H7 (cell line): ENCODE results near the gene RPS27L. TPM values are rescaled to one million over a fixed set of nuclear protein-coding genes. Genes with fewer than 3 reads are reported as not detected.

Source experiments
- DNase-seq: peaks from one replicate; pipeline ENCODE4 v3.0.0; 2012
- H3K27me3 ChIP-seq: 2 replicates; pipeline ENCODE4 v1.6.0; 2011; ENCODE audit warnings: mild to moderate bottlenecking, low read length; ENCODE audit not compliant: control insufficient read depth, insufficient read depth
- H3K36me3 ChIP-seq: replicated peaks from 2 replicates; pipeline ENCODE4 v1.5.1; 2011; ENCODE audit warnings: low read length; ENCODE audit not compliant: control insufficient read depth, insufficient read depth
- H3K4me3 ChIP-seq: 2 replicates; pipeline ENCODE4 v1.5.1; 2011; ENCODE audit warnings: low read depth, mild to moderate bottlenecking, control low read depth, low read length, moderate library complexity; ENCODE audit not compliant: insufficient read depth
- total RNA-seq: library from RNA; depleted of rRNA; stranded (reverse); fragments of >200 nt; shearing (Covaris generic); gene quantifications from 2 replicates; pipeline ENCODE4 v1.2.3, GENCODE V29; 2014

The RPS27L gene
- total RNA-seq, 1 experiment from 2014 or later = 26.9 TPM

- Histone ChIP-seq H3K27me3 (no peaks in the 10 kb centered on the region), H3K36me3 (no peaks in the 10 kb centered on the region), H3K4me3 (no peak overlapping the region)
- DNase-seq = no peak
Measured at GRCh38 chr15:63190769-63191649, 33.7 kb upstream of the RPS27L start.

GRCh38 chr15:63189941-63190768 is 32.9 kb upstream of the RPS27L start:
- H3K36me3 ChIP-seq = no peaks in the 10 kb centered on the region
- peak overlapping the region; percentile 72 for H3K4me3 ChIP-seq
- H3K27me3 ChIP-seq = no peaks in the 10 kb centered on the region
- DNase-seq = peak; percentile 44

DNA sequence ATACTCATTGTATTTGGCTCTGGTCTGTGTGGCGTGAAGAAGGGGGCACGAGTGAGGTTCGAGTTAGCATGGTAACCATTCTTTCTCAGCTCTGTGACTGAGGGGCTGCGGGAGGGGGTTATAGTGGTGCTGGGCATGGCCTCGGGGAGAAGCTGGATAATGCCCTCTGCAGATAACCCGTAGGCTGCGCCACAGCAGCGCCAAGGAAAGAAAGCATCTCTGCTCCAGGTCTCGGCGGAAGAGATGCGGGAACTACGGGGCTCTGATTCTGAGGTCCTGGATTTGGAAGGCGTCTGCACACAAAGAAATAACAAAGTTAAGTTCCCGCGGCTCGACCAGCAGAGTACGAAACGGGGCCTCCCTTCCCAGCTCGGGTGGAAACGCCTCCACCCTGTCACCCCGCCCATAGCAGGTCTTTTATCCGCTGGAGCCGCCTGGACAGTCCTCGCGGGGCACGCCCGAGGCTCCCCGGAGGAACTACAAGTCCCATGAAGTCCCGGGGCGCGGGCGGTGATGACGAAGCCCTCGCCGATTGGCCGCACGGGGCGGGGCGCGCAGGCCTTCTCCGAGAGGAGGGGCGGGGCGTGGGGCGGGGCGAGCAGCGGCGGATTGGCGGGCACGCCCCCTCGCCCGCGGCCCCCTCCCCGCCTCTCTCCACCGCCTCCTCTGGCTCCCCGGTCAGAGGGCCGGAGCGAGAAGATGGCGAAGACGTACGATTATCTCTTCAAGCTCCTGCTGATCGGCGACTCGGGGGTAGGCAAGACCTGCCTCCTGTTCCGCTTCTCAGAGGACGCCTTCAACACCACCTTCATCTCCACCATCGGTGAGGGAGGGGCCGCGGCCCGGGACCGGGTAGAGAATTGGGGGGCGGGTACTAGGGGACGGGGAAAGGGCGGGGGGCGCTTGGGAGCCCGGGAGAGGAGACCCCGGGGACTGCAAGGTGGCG is 31.9 kb upstream of the RPS27L start, which contains the start of gene RAB8B:
TSS of gene RAB8B (plus strand) at position 681 of the 946 bp plus-strand sequence. CDS start at position 700, 19 bp downstream.
- DNase-seq = peak; percentile 98
- H3K4me3 ChIP-seq = peak within 1 kb of the TSS; percentile 72
- H3K27me3 ChIP-seq = no peaks in the 10 kb centered on the region
- no peaks in the 10 kb centered on the region for H3K36me3 ChIP-seq

- Histone ChIP-seq H3K27me3 (no peaks in the 10 kb centered on the region), H3K4me3 (peak overlapping the region; percentile 60), H3K36me3 (no peaks in the 10 kb centered on the region)
- peak; percentile 39 for DNase-seq
Measured at GRCh38 chr15:63188247-63188925, 31.1 kb upstream of the RPS27L start.

DNA sequence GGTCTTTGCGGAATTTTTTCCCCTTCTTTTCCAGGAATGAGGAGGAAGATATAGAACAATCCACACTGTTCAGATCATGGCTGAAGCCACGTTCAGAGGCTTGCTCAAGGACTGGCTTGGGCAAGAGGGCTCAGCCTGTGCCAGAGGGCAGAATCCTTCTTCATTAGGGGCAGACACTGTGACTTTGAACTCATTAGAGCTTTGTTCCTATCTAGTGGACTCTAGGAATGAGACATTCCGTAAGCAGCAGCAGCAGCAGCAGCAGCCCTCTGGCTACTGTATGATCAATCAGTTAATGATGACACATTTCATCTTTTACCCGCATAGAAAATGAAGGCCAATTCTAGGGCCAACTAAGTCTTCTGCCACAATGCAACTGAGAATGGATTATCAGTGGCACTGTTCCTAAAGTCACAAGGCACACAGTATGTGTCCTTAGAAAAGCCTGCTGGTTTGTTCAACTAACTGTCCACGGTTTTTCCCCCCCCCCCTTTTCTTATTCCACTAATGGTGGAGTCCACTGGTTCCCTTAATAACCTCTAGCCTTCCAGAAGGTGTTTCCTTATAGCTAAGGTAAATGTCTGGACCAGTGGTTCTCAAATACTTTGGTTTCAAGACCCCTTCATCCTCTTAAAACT is 30.4 kb upstream of the RPS27L start:
- Histone ChIP-seq H3K27me3 (no peaks in the 10 kb centered on the region), H3K36me3 (no peaks in the 10 kb centered on the region), H3K4me3 (no peak overlapping the region)
- DNase-seq = no peak

- no peak for DNase-seq
- no peaks in the 10 kb centered on the region for H3K27me3 ChIP-seq
- no peaks in the 10 kb centered on the region for H3K36me3 ChIP-seq
- no peak overlapping the region for H3K4me3 ChIP-seq
Measured at GRCh38 chr15:63186065-63186464, 28.8 kb upstream of the RPS27L start.

DNA sequence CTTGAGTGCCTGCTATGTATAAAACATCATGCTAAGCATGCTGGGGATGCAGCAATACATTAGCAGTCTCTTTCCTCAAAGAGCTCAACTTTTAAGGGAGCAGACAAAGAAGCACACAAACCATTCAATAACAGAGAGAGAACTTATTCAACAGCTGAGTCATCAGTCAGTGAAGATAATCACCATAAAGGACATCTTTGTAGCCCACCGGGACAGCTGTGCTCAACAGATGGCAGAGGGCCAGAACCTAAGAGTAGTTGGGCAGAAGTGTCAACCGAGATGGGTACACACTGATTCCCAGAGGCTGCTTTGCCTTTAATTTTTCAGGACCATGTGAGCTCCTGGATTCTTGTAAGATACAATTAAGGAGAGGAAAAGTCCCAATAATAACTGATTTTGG is 27.9 kb upstream of the RPS27L start:
- no peaks in the 10 kb centered on the region for H3K27me3 ChIP-seq
- no peak for DNase-seq
- no peak overlapping the region for H3K4me3 ChIP-seq
- H3K36me3 ChIP-seq = no peaks in the 10 kb centered on the region

DNA sequence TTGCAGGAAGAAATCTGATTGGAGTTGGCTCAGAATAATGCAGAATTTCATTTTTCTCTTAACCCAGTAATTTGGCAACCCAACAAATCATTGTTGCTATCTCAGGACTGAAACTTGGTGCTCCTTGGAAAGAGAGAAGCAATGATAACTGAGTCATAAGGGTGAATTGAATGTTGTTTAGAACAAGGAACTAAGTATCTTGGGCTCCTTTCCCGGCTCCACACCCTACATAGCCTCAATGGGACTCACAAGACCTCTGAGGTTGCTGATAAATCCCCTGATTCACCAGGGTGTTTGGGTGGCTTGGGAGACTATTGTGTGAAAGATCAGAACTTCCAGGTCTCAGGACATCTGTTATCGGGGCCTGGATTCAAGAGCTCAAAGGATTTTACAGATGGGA is 24.4 kb upstream of the RPS27L start:
- Histone ChIP-seq H3K36me3 (no peaks in the 10 kb centered on the region), H3K27me3 (no peaks in the 10 kb centered on the region), H3K4me3 (no peak overlapping the region)
- no peak for DNase-seq

DNA sequence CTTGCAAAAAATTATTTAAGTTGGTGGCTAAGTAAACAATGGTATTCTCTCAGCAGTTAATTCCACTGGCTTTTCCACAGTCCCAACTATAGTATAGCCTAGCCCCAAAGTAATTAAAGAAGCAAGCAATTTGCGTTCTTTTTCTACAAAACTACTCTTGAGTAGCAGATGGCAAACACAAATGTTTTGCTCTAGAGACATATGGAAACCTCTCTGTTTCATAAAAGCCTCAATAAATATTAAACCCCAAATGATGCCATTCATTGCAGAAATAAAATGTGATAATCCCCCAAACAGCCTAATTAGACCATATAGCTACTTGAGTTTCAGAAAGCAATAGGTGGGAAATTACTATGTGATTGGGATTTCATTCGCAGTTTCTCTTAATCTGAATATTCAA is 23.5 kb upstream of the RPS27L start:
- DNase-seq = no peak
- Histone ChIP-seq H3K4me3 (no peak overlapping the region), H3K36me3 (no peaks in the 10 kb centered on the region), H3K27me3 (no peaks in the 10 kb centered on the region)

DNA sequence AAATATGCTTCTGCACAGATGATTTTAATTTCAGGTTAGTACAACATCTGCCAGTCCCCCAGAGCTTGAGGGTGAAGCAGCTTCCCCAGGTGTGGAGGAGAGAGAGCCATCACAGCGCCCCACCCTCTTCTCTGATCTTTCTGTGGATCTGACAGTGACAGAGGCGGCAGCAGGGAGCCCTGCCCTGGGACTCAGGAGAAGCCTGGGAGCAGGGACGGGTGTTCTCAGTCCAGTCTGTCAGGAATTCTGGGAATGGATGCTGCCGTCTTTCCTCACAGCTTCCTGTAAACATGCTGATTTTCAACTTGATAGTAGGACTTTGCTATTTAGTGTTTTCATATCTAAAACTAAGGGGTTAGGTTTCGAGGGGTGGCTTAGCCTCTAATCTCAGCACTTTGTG is 20.8 kb upstream of the RPS27L start:
- Histone ChIP-seq H3K27me3 (no peaks in the 10 kb centered on the region), H3K36me3 (no peaks in the 10 kb centered on the region), H3K4me3 (no peak overlapping the region)
- peak; percentile 49 for DNase-seq

DNA sequence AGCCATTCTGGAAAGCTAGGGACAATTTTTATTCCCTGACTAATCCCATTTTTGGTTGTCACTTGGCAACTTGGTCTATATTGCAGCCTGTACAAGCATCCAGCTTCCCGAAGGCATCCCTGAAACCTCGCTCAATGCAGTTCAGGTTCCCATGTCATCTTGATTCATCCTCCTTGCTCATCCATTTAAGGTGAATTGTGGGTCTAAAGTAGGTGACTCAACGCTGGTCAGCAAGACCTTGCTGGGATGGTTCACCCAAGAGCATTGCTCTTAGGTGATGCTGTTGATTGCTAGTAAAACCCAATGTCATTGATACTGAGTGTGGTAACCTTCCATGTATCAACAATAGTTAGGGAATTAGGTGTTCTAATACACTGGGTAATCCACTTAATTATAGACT is 19.0 kb upstream of the RPS27L start:
- Histone ChIP-seq H3K27me3 (no peaks in the 10 kb centered on the region), H3K4me3 (no peak overlapping the region), H3K36me3 (no peaks in the 10 kb centered on the region)
- DNase-seq = no peak

GRCh38 chr15:63172851-63173451 is 15.7 kb upstream of the RPS27L start:
- H3K27me3 ChIP-seq = no peaks in the 10 kb centered on the region
- H3K4me3 ChIP-seq = no peak overlapping the region
- DNase-seq = peak; percentile 49

GRCh38 chr15:63172376-63172775 is 15.1 kb upstream of the RPS27L start:
- Histone ChIP-seq H3K36me3 (no peaks in the 10 kb centered on the region), H3K27me3 (no peaks in the 10 kb centered on the region), H3K4me3 (no peak overlapping the region)
- DNase-seq = no peak

More at GRCh38 chr15:63172851-63173451, 15.7 kb upstream of the RPS27L start:
- no peaks in the 10 kb centered on the region for H3K36me3 ChIP-seq
